Measurements from ENCODE around the gene SUGCT. TPM values are rescaled to one million over a fixed set of nuclear protein-coding genes. Genes with fewer than 3 reads are reported as not detected.
"Not testable (repeated sequence)": the region's sequence is repeated elsewhere in the genome, so short reads cannot be mapped to it uniquely, and the experiment has no call there.

The SUGCT gene
- total and polyA plus RNA-seq, 12 donors = 8.4 to 96.4 (median 25.5) TPM

- Histone ChIP-seq H3K4me1 (replicated peaks in 1 of 2) (no peaks in the 10 kb centered on the region), H3K27ac (no peak overlapping the region), H3K9me3 (replicated peaks in 1 of 3) (no peaks in the 10 kb centered on the region), H3K4me3 (no peak overlapping the region), H3K27me3 (no peaks in the 10 kb centered on the region), H3K36me3 (replicated peaks in 1 of 2) (no peaks in the 10 kb centered on the region)
- DNase-seq = no peak
- WGBS, 4 donors = 83 to 94% (median 88%) methylated on average over 2 of the region's 2 CpGs
- TF ChIP-seq CTCF (IDR thresholded peaks at IDR 0.05) = no peak
- no peak for TF ChIP-seq POLR2A (IDR thresholded peaks at IDR 0.05)
- intact Hi-C loops (cut with DNase I) = no loop called here
These were observed 271.2 kb downstream of the SUGCT start for GRCh38 chr7:40405991-40406390.

- Histone ChIP-seq H3K4me3 (no peak overlapping the region), H3K27ac (no peak overlapping the region), H3K4me1 (replicated peaks in 1 of 2) (no peaks in the 10 kb centered on the region), H3K36me3 (replicated peaks in 1 of 2) (no peaks in the 10 kb centered on the region), H3K27me3 (no peaks in the 10 kb centered on the region), H3K9me3 (replicated peaks in 1 of 3) (no peaks in the 10 kb centered on the region)
- no peak for TF ChIP-seq CTCF (IDR thresholded peaks at IDR 0.05)
- TF ChIP-seq POLR2A (IDR thresholded peaks at IDR 0.05) = no peak
- intact Hi-C loops (cut with DNase I) = loop anchor here in 1 of 2 donors (5.0 kb wide), 1 partner anchor 65 kb away; no protein-coding TSS in a partner anchor
- no peak for DNase-seq
- 80 to 95% (median 89%) methylated on average over 2 of the region's 2 CpGs for WGBS, 4 donors
These were observed 277.5 kb downstream of the SUGCT start for GRCh38 chr7:40412323-40412722.

- intact Hi-C loops (cut with DNase I) = loop anchor here in 1 of 2 donors (5.0 kb wide), 1 partner anchor 63 kb away; no protein-coding TSS in a partner anchor
- H3K27ac ChIP-seq; H3K4me3 ChIP-seq; H3K9me3 ChIP-seq (replicated peaks in 1 of 3); H3K36me3 ChIP-seq (replicated peaks in 1 of 2); DNase-seq; H3K4me1 ChIP-seq (replicated peaks in 1 of 2); H3K27me3 ChIP-seq: not testable (repeated sequence)
- 90 to 93% (median 91%) methylated on average over 9 of the region's 9 CpGs for WGBS, 4 donors
These were observed 279.9 kb downstream of the SUGCT start for GRCh38 chr7:40414704-40415103.

- TF ChIP-seq CTCF (IDR thresholded peaks at IDR 0.05) (no peak), POLR2A (IDR thresholded peaks at IDR 0.05) (no peak)
- Histone ChIP-seq H3K4me1 (replicated peaks in 1 of 2) (no peaks in the 10 kb centered on the region), H3K36me3 (replicated peaks in 1 of 2) (no peaks in the 10 kb centered on the region), H3K9me3 (replicated peaks in 1 of 3) (no peaks in the 10 kb centered on the region), H3K27ac (no peak overlapping the region), H3K4me3 (no peak overlapping the region), H3K27me3 (no peaks in the 10 kb centered on the region)
- intact Hi-C loops (cut with DNase I) = no loop called here
- no peak for DNase-seq
- WGBS, 4 donors = 86 to 100% (median 98%) methylated on average over 1 of the region's 1 CpG
These were observed 283.6 kb downstream of the SUGCT start for GRCh38 chr7:40418448-40418847.

- H3K4me3 ChIP-seq = no peak overlapping the region
- H3K4me1 ChIP-seq (replicated peaks in 1 of 2) = no peaks in the 10 kb centered on the region
- no peak for DNase-seq
- H3K27me3 ChIP-seq = no peaks in the 10 kb centered on the region
- H3K27ac ChIP-seq = no peak overlapping the region
- no peaks in the 10 kb centered on the region for H3K9me3 ChIP-seq (replicated peaks in 1 of 3)
- no peaks in the 10 kb centered on the region for H3K36me3 ChIP-seq (replicated peaks in 1 of 2)
- intact Hi-C loops (cut with DNase I) = no loop called here
- TF ChIP-seq POLR2A (IDR thresholded peaks at IDR 0.05) = no peak
- no peak for TF ChIP-seq CTCF (IDR thresholded peaks at IDR 0.05)
- 81 to 93% (median 92%) methylated on average over 3 of the region's 3 CpGs for WGBS, 4 donors
These were observed 284.2 kb downstream of the SUGCT start for GRCh38 chr7:40418983-40419382.
